ENCODE data around the gene KCND3. TPM values are rescaled to one million over a fixed set of nuclear protein-coding genes. Genes with fewer than 3 reads are reported as not detected.

The KCND3 gene
- polyA plus RNA-seq, 1 donor: 1.8 TPM

GRCh38 chr1:111848852-111849545 lies 140.5 kb downstream of the KCND3 start:
- no peak for DNase-seq

DNA sequence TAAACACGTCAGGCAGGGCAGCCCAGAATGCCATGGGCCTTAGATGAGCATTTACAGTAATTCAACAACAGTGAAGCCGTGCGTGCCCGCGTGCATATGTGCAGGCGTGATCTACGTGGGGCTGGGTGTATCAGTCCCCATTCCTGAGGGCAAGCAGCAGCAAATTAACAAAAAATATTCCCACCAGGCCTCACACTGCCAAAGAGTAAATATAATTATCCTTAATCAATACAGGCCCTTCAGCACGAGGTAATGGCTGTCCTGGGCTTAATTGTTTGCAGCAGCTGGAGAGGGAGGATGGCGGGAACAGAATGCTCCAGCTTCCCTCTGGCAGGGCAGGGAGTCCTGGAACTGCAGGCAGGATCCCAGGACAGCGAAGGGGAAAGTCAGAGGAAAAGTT lies 142.0 kb downstream of the KCND3 start:
- no peak for DNase-seq

DNA sequence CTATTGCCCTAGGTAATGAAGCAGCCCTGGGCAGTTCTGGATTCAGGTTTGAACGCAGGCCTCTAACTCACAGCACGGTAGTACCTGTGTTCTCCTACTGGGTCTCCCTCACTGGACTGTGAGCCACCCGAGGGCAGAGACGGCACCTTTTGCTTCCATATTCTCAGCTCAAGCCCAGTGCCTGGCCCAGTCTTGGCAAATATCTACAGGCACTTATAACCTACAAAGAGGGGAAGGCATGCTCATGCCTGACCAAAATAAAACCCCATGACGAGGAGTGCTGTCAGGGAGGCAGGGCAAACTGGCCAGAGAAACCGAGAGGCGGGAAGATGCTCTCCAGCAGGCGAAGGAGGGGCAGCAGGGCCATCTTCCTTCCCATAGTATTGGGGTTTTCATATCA lies 142.6 kb downstream of the KCND3 start:
- no peak for DNase-seq

DNA sequence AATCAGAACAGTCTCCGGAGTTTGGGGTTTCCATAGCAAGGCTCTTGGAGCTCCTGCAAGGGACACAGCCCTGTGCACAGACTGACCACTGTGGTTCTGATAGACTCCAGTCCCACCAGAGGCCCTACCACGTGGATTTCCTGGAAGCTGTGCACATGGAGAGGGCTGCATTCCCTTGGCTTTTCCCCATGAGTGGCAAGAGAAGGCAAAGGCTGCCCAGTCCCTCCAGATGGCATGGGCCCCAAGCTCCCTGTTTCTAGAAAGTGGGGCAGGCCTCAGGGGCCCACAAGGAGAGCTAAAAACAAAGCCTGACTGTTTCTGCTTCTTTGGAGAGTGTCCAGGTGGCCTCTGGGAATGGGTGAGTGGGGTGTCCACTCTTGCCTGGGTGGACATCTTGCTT lies 146.3 kb downstream of the KCND3 start:
- no peak for DNase-seq

DNA sequence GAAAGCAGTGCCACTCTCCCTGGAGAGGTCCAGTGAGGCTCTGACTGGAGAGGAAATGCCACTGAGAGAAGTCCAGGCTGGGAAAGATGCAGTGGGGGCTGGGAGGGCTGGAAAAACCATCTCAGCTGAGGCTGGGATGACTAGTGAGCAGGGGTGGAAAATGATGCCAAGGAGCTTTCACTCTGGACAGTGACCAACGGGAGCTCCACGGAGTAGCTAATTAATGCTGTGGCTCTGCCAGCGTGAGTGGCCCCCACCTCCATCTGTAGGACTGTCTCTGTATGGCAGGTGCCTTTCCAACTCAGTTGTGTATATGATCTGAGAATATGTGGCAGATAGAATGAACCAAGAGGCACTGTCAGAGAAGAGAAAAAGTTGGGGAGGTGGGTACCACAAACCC lies 147.1 kb downstream of the KCND3 start:
- no peak for DNase-seq

GRCh38 chr1:111841746-111842145 lies 147.7 kb downstream of the KCND3 start:
- DNase-seq: no peak

DNA sequence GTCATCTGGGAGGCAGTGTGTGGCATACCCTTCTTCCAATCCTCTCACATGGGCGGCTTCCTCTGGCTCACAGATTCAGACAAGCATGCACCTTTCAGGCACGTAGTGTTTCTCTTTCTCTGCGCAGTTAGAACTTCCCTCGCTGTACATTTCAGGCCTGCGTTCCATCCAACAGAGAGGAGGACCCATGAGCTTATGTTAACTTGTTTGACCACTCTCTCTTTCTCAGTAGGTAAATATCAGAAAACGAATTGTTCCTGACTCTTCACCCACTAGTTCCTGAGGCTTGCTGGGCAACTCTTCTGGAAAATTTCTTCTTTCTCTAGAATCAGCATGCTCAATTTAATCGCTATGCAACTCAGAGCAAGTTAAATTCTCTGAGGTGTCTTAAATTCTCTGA lies 148.3 kb downstream of the KCND3 start:
- DNase-seq: no peak

DNA sequence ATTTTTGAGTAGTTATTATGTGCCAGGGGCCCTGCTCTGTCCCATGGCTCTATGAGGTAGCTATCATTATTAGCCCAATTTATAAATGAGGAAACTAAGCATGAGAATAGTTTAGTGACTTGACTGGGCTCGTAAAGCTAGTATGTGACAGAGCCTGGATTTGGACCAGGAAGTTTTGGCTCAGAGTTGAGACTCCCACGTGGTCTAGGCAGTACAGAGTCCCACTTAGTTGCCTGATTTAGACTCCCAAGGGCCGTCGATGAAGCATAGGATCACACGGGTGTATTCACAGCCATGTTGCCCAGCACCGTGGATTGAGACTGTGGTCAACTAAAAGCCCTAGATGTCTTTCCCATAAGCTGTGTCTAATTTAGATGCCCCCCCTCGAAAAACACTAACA lies 152.1 kb downstream of the KCND3 start:
- no peak for DNase-seq

- no peak for DNase-seq
Measured at GRCh38 chr1:111836111-111836510, 153.4 kb downstream of the KCND3 start.

GRCh38 chr1:111835514-111835913 lies 154.0 kb downstream of the KCND3 start:
- DNase-seq: no peak

DNA sequence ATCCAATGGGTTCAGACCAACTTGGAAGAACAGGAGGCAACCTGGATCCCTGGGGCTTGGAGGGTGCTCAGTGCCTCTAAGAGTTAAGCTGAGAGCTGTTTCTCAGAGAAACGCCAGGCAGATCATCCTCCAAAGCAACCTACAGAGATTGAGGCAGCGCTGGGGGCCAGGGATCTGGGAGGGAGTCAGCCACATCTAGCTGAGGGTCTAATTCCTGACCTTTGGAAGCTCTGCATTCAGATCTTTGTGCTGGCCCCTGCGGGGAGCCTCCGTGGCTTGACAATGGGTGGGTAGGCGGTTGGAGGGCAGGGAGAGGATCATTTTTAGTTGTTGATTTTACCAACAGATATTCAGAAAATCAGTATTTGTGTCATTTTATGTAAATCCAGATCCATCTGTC lies 154.5 kb downstream of the KCND3 start:
- no peak for DNase-seq

- peak; percentile 35 for DNase-seq
Measured at GRCh38 chr1:111833334-111833733, 156.1 kb downstream of the KCND3 start.

DNA sequence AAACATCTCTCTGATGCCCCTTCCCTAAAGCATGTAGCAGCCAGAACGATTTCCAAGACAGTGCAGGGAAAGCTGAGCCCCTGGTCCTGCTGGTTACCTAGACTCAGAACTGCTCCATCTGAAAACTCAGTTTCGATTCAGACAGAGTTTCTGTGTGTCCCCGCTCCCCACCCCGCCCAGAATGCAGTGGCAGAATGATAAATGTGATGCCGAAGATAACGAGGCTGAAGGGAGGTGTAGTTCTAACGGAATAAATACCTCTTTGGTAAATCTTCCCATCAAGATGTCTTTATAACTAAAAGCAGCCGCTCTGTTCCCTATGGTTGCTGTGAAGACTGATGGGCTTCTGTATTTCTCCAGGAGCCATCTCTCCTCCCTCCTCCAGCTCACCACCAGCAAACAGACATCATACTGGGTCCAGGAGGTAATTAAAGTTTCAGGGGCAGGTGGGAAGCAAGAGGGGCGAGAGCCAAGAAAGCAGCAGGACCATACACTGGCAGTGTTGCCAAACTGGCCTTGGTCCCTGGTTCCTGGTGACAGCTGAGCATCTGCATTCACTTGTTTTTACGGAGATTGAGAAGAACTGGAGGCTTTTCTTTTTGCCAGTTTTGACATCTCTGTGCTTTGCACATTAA lies 156.8 kb downstream of the KCND3 start:
- no peak for DNase-seq

- DNase-seq: no peak
Measured at GRCh38 chr1:111831153-111831552, 158.3 kb downstream of the KCND3 start.

DNA sequence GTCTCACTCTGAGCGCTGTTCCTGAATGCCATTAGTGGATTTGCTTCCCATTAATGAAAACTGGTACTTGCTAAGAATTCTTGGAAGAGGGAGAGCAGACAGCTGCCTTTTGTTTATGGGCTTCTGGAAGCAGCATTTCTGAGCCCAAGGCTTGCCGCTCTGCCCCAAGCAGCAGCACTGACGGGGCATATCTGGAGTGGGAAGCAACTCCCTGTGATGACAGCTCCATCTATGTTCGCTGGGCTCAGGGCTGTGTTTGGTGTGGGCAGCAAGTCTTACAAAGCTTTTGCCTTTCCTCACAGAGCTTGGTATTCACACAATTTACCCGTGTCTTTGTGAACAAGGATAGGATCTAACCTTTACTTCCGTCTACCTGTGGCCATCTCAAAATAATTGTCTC lies 161.5 kb downstream of the KCND3 start:
- no peak for DNase-seq

DNA sequence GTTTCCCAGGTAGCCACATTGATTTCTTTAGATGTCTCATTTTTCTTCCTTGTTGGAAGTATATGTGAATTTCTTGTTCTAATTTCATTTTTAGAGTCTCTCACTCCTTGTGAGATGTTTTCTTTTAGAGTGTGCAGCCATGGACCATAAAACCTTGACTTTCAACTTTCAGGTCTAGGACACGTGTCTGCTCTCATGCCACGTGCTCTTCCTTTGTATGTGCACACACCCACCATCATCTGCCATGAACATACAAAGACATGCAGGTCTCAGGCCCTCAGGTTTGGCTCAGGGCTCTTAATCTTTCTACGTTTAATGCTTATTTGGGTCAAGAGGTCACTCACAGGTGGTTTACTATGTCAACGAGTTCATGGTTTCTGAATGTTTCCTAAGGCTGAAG lies 163.2 kb downstream of the KCND3 start:
- no peak for DNase-seq

DNA sequence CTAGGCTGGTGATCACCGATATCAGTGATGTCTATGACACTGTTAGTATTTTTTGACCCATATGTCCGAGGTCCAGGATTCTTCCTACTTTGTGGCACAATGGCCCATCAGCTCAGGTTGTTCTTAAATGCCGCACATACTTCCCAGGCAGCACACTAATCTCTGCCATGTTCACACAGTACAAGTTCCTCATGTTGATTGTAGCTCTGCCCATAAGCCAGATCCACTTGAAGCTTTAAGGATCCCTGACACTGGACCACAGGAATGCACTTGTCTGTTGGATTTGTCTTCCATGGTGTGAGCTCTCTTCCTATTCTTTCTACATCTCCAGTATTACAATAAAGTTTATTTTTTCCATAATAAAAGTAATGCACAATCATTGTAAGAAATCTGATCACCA lies 164.3 kb downstream of the KCND3 start:
- DNase-seq: no peak

- DNase-seq: no peak
Measured at GRCh38 chr1:111822138-111822537, 167.3 kb downstream of the KCND3 start.

- no peak for DNase-seq
Measured at GRCh38 chr1:111821121-111821745, 168.2 kb downstream of the KCND3 start.

- no peak for DNase-seq
Measured at GRCh38 chr1:111819566-111820263, 169.8 kb downstream of the KCND3 start.

- DNase-seq: no peak
Measured at GRCh38 chr1:111818546-111818945, 170.9 kb downstream of the KCND3 start.

- no peak for DNase-seq
Measured at GRCh38 chr1:111818081-111818480, 171.4 kb downstream of the KCND3 start.

DNA sequence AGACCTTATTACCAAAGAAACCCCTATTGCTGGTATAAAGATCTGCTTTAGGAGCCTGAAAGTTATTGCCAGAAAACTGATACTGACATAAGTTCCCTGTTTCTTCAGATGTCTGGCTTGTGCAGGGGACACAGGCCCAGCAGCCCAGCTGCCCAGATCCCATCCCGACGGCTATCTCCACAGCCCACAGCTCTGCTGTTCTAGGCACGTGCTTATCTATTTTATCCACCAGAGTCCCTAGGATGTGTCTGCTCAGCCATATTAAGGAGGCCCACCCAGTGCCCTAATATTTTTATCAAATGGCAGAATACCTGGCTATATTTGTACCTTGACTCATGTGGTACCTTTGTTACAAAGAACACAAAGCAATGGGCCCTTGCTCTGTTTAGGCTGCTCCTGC lies 174.8 kb downstream of the KCND3 start:
- no peak for DNase-seq
